ENCODE results near the gene TP53RK. TPM values are rescaled to one million over a fixed set of nuclear protein-coding genes. Genes with fewer than 3 reads are reported as not detected.

Gene TP53RK
- total and polyA plus RNA-seq, 5 donors from 2014 or later, result 6.6 to 23.6 (median 18.0) TPM

DNA sequence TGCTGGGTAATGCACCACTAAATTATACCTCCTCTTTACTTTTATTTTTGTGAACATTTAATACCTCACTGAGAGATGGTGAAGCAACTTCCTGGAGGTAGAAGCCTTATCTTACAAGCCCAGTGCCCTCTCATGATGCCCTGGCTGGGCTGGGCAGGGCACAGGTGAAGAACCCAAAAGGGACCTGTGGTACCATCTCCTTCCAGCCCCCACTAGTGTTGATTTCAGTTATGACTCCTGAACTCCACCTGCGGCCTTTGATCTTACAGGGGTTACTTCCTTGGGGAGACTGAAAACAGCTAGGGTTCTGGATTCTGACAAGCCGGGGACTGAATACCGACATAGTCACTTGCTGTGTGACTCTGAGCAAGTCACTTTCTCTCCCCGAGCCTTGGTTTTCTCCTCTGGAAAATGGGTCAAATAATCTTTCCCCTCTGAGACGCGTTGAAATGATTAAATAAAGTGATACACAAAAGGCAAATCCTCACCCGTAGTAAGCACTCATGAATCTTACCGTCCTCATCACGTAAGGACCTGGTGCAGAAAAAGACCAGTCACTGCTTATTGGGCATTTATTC is 39.2 kb downstream of the TP53RK start:
- H3K4me3 Mint-ChIP-seq, result no peak overlapping the region
- no peak overlapping the region for H3K27ac ChIP-seq (ENCODE audit: insufficient read depth, low read length, poor library complexity, severe bottlenecking)
- no peak overlapping the region for H3K27ac Mint-ChIP-seq
- H3K4me1 Mint-ChIP-seq, result peaks cover 0 to 1% (median 0%) of the 10 kb centered on the region in 4 donors
- no peaks in the 10 kb centered on the region for H3K4me1 ChIP-seq (ENCODE audit: control insufficient read depth, insufficient read depth, low read length, poor library complexity, severe bottlenecking)
- H3K36me3 ChIP-seq (ENCODE audit: control insufficient read depth, insufficient read depth, low read length), result no peaks in the 10 kb centered on the region
- DNase-seq (no peak), ATAC-seq (ENCODE audit: low read depth in 2 of 2) (no peak)
- H3K4me3 ChIP-seq (ENCODE audit: low read depth, low read length), result no peak overlapping the region
- peaks cover 0 to 1% of the 10 kb centered on the region in 2 experiments for H3K9me3 ChIP-seq (ENCODE audit: control insufficient read depth in 2 of 2, low read length in 2 of 2)
- peaks cover 0 to 4% (median 0%) of the 10 kb centered on the region in 7 donors for H3K9me3 Mint-ChIP-seq
- peaks cover 6% of the 10 kb centered on the region for H3K27me3 ChIP-seq (ENCODE audit: control insufficient read depth, insufficient read depth, low read length)
- no peaks in the 10 kb centered on the region for H3K36me3 Mint-ChIP-seq
- peaks cover 46% of the 10 kb centered on the region for H3K27me3 Mint-ChIP-seq

DNA sequence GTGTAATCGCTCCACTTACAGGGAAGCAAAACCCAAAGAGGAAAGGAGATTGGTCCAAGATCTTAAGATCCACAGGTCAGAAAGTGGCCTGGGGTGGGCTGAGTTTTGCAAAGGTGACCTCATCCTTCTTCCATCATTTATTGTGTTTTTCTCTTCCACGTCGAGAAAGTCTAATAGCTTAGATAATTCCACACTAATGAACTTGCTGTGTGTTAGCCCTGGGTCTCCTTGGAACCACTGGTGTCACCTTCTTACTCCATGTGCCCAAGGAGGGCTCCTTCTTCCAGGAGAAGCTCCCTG is 39.6 kb downstream of the TP53RK start:
- Mint-ChIP-seq H3K9me3 (peaks cover 0 to 4% (median 0%) of the 10 kb centered on the region in 7 donors), H3K36me3 (no peaks in the 10 kb centered on the region), H3K27me3 (peaks cover 42% of the 10 kb centered on the region), H3K4me3 (no peak overlapping the region), H3K27ac (no peak overlapping the region), H3K4me1 (peaks cover 0 to 1% (median 0%) of the 10 kb centered on the region in 4 donors)
- Histone ChIP-seq H3K4me3 (ENCODE audit: low read depth, low read length) (no peak overlapping the region), H3K27me3 (ENCODE audit: control insufficient read depth, insufficient read depth, low read length) (peaks cover 6% of the 10 kb centered on the region), H3K9me3 (ENCODE audit: control insufficient read depth in 2 of 2, low read length in 2 of 2) (peaks cover 0 to 1% of the 10 kb centered on the region in 2 experiments), H3K4me1 (ENCODE audit: control insufficient read depth, insufficient read depth, low read length, poor library complexity, severe bottlenecking) (no peaks in the 10 kb centered on the region), H3K36me3 (ENCODE audit: control insufficient read depth, insufficient read depth, low read length) (no peaks in the 10 kb centered on the region), H3K27ac (ENCODE audit: insufficient read depth, low read length, poor library complexity, severe bottlenecking) (no peak overlapping the region)
- DNase-seq (no peak), ATAC-seq (ENCODE audit: low read depth in 2 of 2) (no peak)

DNA sequence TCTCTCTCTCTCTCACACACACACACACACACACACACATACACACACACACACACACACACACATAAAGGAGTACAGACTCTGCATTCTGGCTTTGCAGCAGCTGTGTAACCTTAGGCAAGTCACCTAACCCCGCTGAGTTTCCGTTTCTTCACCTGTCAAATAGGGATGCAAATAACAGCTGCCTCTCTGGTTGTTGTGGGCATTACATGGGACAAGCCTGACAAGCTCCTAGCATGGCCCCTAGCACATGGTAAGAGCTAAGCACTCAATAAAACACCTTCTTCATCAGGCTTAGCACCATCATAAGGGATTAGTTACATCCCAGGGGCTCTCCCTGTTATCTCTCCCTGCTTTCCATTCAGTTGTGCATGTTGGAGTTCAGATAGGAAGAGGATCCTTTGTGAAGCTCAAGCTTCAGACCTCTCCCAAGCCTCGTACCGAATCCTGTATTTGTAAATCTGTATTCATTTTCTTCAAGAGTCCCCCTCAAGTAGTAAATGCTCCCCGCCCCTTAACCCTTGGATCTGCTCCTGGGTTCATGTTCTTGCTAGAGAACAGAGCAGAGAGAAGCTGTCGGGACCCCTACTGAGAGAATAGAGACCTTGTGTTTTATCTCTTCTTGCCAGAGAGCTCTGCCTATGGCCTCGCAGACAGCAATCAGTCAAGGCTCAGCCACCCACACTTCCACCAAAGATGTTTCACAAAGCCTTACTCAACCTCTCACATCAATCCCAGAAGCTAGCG is 40.2 kb downstream of the TP53RK start:
- Histone ChIP-seq H3K4me1 (ENCODE audit: control insufficient read depth, insufficient read depth, low read length, poor library complexity, severe bottlenecking) (no peaks in the 10 kb centered on the region), H3K4me3 (ENCODE audit: low read depth, low read length) (no peak overlapping the region), H3K27ac (ENCODE audit: insufficient read depth, low read length, poor library complexity, severe bottlenecking) (no peak overlapping the region), H3K36me3 (ENCODE audit: control insufficient read depth, insufficient read depth, low read length) (no peaks in the 10 kb centered on the region), H3K27me3 (ENCODE audit: control insufficient read depth, insufficient read depth, low read length) (peaks cover 6% of the 10 kb centered on the region), H3K9me3 (ENCODE audit: control insufficient read depth in 2 of 2, low read length in 2 of 2) (peaks cover 0 to 1% of the 10 kb centered on the region in 2 experiments)
- DNase-seq (no peak), ATAC-seq (ENCODE audit: low read depth in 2 of 2) (no peak)
- Mint-ChIP-seq H3K4me1 (peaks cover 0 to 1% (median 0%) of the 10 kb centered on the region in 4 donors), H3K27ac (no peak overlapping the region), H3K27me3 (peaks cover 41% of the 10 kb centered on the region), H3K4me3 (no peak overlapping the region), H3K36me3 (no peaks in the 10 kb centered on the region), H3K9me3 (peaks cover 0 to 4% (median 0%) of the 10 kb centered on the region in 7 donors)

DNA sequence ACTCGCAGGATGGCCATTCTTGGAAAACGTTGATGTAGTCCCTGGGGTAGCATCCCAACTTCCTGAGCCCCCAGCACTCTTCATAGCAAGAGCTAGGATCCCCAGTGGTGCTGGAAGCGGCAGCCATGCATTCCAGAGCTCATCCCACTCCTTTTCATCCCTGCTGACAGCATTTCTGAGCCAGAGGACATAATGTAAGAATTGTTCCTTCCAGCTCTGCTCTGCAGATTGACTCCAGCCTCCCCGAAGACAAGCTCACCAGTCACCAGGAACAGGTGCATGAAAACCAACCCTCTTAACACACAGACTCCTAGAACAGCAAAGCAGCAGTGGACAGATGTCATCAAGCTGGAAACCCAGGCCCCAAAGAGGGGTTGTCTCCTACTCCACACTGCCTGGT is 41.8 kb downstream of the TP53RK start:
- H3K4me3 ChIP-seq (ENCODE audit: low read depth, low read length), result no peak overlapping the region
- Mint-ChIP-seq H3K27ac (no peak overlapping the region), H3K27me3 (peaks cover 35% of the 10 kb centered on the region), H3K36me3 (no peaks in the 10 kb centered on the region), H3K4me3 (no peak overlapping the region), H3K9me3 (peaks cover 0 to 3% (median 0%) of the 10 kb centered on the region in 7 donors), H3K4me1 (no peaks in the 10 kb centered on the region)
- peaks cover 6% of the 10 kb centered on the region for H3K27me3 ChIP-seq (ENCODE audit: control insufficient read depth, insufficient read depth, low read length)
- no peaks in the 10 kb centered on the region for H3K36me3 ChIP-seq (ENCODE audit: control insufficient read depth, insufficient read depth, low read length)
- ATAC-seq (ENCODE audit: low read depth in 2 of 2) (no peak), DNase-seq (no peak)
- H3K4me1 ChIP-seq (ENCODE audit: control insufficient read depth, insufficient read depth, low read length, poor library complexity, severe bottlenecking), result no peaks in the 10 kb centered on the region
- peaks cover 0 to 1% of the 10 kb centered on the region in 2 experiments for H3K9me3 ChIP-seq (ENCODE audit: control insufficient read depth in 2 of 2, low read length in 2 of 2)
- H3K27ac ChIP-seq (ENCODE audit: insufficient read depth, low read length, poor library complexity, severe bottlenecking), result no peak overlapping the region

DNA sequence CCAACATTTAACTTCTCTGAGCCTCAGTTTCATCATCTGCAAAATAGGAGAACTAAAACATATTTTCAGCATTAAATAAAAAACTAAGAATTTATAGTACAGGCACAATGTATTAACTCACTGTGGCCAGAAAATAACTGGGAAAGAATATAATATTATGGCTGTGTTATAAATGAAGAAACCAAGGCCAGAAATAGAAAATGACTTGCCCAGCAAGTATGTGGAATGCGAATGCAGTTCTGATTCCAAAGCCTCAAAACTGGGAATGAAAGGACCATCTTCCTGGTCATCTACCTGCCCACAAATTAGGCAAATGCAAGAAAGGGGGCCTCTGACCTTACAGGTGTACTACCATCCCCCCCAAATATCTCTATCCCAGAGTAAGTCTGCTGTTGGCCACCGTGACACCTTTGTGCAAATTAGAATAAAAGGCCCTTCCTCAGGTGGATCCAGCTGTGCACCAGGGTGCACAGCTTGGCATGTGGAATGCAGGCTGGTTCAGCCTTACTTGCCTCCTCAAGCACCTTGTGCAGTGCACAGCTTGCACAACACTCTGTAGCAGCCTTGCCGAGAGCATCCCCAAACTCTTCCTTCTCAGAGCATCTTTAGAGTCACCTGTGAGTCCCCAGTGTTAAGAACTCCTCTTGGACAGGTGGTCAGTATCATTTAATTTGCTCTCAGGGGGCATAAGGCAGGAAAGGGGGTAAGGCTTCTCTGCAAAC is 42.4 kb downstream of the TP53RK start:
- H3K27ac Mint-ChIP-seq, result no peak overlapping the region
- no peaks in the 10 kb centered on the region for H3K36me3 Mint-ChIP-seq
- DNase-seq, result no peak
- H3K9me3 Mint-ChIP-seq, result peaks cover 0 to 3% (median 0%) of the 10 kb centered on the region in 7 donors
- H3K27me3 ChIP-seq (ENCODE audit: control insufficient read depth, insufficient read depth, low read length), result peaks cover 5% of the 10 kb centered on the region
- H3K9me3 ChIP-seq (ENCODE audit: control insufficient read depth in 2 of 2, low read length in 2 of 2), result peaks cover 0 to 1% of the 10 kb centered on the region in 2 experiments
- H3K4me1 ChIP-seq (ENCODE audit: control insufficient read depth, insufficient read depth, low read length, poor library complexity, severe bottlenecking), result no peaks in the 10 kb centered on the region
- no peaks in the 10 kb centered on the region for H3K4me1 Mint-ChIP-seq
- no peak overlapping the region for H3K27ac ChIP-seq (ENCODE audit: insufficient read depth, low read length, poor library complexity, severe bottlenecking)
- no peaks in the 10 kb centered on the region for H3K36me3 ChIP-seq (ENCODE audit: control insufficient read depth, insufficient read depth, low read length)
- H3K27me3 Mint-ChIP-seq, result peaks cover 36% of the 10 kb centered on the region
- H3K4me3 ChIP-seq (ENCODE audit: low read depth, low read length), result no peak overlapping the region
- no peak overlapping the region for H3K4me3 Mint-ChIP-seq
- ATAC-seq (ENCODE audit: low read depth in 2 of 2), result no peak

DNA sequence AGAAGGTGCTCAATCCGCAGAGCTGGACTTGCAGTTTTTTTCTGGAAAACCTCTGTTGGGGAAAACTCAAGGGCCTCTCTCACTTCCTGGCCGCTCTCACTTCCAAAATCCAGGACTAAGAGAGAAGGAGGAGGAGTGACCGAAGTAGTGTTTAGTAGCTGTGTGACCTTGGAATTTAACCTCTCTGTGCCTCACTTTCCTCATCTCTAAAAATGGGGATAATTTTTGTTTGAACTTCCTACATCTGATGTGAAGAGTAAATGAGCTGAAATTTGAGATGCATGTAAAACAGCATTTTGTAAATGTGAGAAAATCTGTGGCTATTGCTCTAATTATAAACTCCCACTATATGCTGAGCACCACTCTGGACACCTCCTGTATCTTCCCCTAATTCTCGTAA is 43.1 kb downstream of the TP53RK start:
- peaks cover 38% of the 10 kb centered on the region for H3K27me3 Mint-ChIP-seq
- no peak for DNase-seq
- H3K4me1 Mint-ChIP-seq, result no peaks in the 10 kb centered on the region
- H3K4me3 Mint-ChIP-seq, result no peak overlapping the region
- Histone ChIP-seq H3K27me3 (ENCODE audit: control insufficient read depth, insufficient read depth, low read length) (no peaks in the 10 kb centered on the region), H3K4me1 (ENCODE audit: control insufficient read depth, insufficient read depth, low read length, poor library complexity, severe bottlenecking) (no peaks in the 10 kb centered on the region), H3K9me3 (ENCODE audit: control insufficient read depth in 2 of 2, low read length in 2 of 2) (no peaks in the 10 kb centered on the region), H3K27ac (ENCODE audit: insufficient read depth, low read length, poor library complexity, severe bottlenecking) (no peak overlapping the region), H3K4me3 (ENCODE audit: low read depth, low read length) (no peak overlapping the region), H3K36me3 (ENCODE audit: control insufficient read depth, insufficient read depth, low read length) (no peaks in the 10 kb centered on the region)
- H3K9me3 Mint-ChIP-seq, result peaks cover 0 to 3% (median 0%) of the 10 kb centered on the region in 7 donors
- H3K27ac Mint-ChIP-seq, result no peak overlapping the region
- no peaks in the 10 kb centered on the region for H3K36me3 Mint-ChIP-seq
- no peak for ATAC-seq (ENCODE audit: low read depth in 2 of 2)

DNA sequence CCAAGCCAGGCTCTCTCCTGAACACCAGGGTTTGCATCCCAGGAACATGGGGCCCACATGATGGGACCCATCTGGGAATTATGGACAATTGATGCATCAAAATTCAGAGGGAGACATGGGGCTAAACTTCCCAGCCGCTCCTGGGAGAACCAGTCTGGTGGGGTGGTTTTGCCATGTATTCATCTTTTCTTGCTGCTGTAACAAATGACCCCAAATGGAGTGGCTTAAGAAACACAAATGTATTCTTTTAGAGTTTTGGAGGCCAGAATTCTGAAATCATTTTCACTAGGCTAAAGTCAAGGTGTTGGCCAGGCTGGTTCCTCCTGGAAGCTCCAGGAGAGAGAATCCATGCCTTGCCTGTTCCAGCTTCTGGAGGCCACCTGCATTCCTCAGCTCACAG is 44.5 kb downstream of the TP53RK start:
- DNase-seq (no peak), ATAC-seq (ENCODE audit: low read depth in 2 of 2) (no peak)

More for the DNA sequence above, 44.5 kb downstream of the TP53RK start:
- Histone ChIP-seq H3K9me3 (ENCODE audit: control insufficient read depth in 2 of 2, low read length in 2 of 2) (no peaks in the 10 kb centered on the region), H3K4me1 (ENCODE audit: control insufficient read depth, insufficient read depth, low read length, poor library complexity, severe bottlenecking) (no peaks in the 10 kb centered on the region), H3K36me3 (ENCODE audit: control insufficient read depth, insufficient read depth, low read length) (no peaks in the 10 kb centered on the region), H3K27ac (ENCODE audit: insufficient read depth, low read length, poor library complexity, severe bottlenecking) (no peak overlapping the region), H3K27me3 (ENCODE audit: control insufficient read depth, insufficient read depth, low read length) (no peaks in the 10 kb centered on the region), H3K4me3 (ENCODE audit: low read depth, low read length) (no peak overlapping the region)
- no peaks in the 10 kb centered on the region for H3K36me3 Mint-ChIP-seq
- peaks cover 29% of the 10 kb centered on the region for H3K27me3 Mint-ChIP-seq
- H3K27ac Mint-ChIP-seq, result no peak overlapping the region
- H3K4me3 Mint-ChIP-seq, result no peak overlapping the region
- H3K9me3 Mint-ChIP-seq, result peaks cover 0 to 2% (median 0%) of the 10 kb centered on the region in 7 donors
- no peaks in the 10 kb centered on the region for H3K4me1 Mint-ChIP-seq

Measured in CD4-positive, CD25-positive, alpha-beta regulatory T cell (primary cell).